Left ventricle myocardium inferior (tissue), 1 donor: ENCODE data around the gene C3orf20. TPM values are rescaled to one million over a fixed set of nuclear protein-coding genes. Genes with fewer than 3 reads are reported as not detected.

Source experiments
- DNase-seq: peaks from one replicate; pipeline ENCODE4 v3.0.0-alpha.2; 2020
- H3K27ac ChIP-seq: fragments of 200-600 bp; replicated peaks from 2 replicates; pipeline ENCODE4 v1.8.0; 2021
- H3K27me3 ChIP-seq: fragments of 200-600 bp; 2 replicates; pipeline ENCODE4 v1.8.0; 2021; ENCODE audit warnings: low read depth
- H3K36me3 ChIP-seq: fragments of 200-600 bp; 2 replicates; pipeline ENCODE4 v1.8.0; 2021
- H3K4me1 ChIP-seq: fragments of 200-600 bp; 2 replicates; pipeline ENCODE4 v1.8.0; 2021
- H3K4me3 ChIP-seq: fragments of 200-600 bp; 2 replicates; pipeline ENCODE4 v1.8.0; 2021; ENCODE audit warnings: mild to moderate bottlenecking, moderate library complexity
- H3K9me3 ChIP-seq: fragments of 200-600 bp; replicated peaks from 2 replicates; pipeline ENCODE4 v1.8.0; 2021
- intact Hi-C: fragments of 100-400 bp; cut with micrococcal nuclease; formaldehyde crosslinking; loops from one replicate; pipeline ENCODE4 v1.11.0; 2022
- total RNA-seq: library from RNA; stranded (reverse); fragmentation: NEBNext Ultra II Directional; extraction: Animal tissue kit (Norgen Biotek cat#: 25700); gene quantifications from one replicate; pipeline ENCODE4 v1.2.1, GENCODE V29; 2021
- TF ChIP-seq, protein P1 (sequence below): fragments of 200-600 bp; IDR thresholded peaks from 2 replicates; pipeline ENCODE4 v1.8.0; 2021; ENCODE audit warnings: antibody characterized with exemption, mild to moderate bottlenecking, borderline replicate concordance
- donor health status: DM: no; HTN: yes; CAD: no; lungs with severe emphysema.

The C3orf20 gene
- total RNA-seq, 1 donor from 2014 or later = not detected

DNA sequence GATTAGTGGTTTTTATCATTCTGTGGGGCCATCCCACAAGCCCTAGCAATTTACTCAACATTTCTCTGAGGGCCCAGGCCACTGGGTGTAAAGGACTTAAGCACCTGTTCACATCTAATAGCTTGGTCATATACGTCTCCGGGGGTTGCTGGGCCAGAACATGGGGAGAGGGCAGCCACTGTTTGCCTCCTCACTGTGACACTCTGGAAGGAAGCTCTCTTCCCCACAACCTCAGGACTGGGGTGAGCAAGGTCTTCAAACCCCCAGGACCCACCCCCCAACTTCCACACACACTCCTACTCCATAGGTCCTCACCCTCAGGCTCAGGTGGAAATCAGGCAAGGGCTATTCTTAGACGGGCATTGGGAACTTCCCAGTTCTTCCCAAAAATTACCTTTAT, 28.9 kb downstream of the C3orf20 start:
- TF ChIP-seq, protein P1, sequence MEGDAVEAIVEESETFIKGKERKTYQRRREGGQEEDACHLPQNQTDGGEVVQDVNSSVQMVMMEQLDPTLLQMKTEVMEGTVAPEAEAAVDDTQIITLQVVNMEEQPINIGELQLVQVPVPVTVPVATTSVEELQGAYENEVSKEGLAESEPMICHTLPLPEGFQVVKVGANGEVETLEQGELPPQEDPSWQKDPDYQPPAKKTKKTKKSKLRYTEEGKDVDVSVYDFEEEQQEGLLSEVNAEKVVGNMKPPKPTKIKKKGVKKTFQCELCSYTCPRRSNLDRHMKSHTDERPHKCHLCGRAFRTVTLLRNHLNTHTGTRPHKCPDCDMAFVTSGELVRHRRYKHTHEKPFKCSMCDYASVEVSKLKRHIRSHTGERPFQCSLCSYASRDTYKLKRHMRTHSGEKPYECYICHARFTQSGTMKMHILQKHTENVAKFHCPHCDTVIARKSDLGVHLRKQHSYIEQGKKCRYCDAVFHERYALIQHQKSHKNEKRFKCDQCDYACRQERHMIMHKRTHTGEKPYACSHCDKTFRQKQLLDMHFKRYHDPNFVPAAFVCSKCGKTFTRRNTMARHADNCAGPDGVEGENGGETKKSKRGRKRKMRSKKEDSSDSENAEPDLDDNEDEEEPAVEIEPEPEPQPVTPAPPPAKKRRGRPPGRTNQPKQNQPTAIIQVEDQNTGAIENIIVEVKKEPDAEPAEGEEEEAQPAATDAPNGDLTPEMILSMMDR = no peak
- Histone ChIP-seq H3K27ac (no peak overlapping the region), H3K4me1 (peaks cover 9% of the 10 kb centered on the region), H3K36me3 (no peaks in the 10 kb centered on the region), H3K4me3 (no peak overlapping the region), H3K9me3 (peaks cover 4% of the 10 kb centered on the region), H3K27me3 (no peaks in the 10 kb centered on the region)
- no peak for DNase-seq
- intact Hi-C loops = no loop called here

DNA sequence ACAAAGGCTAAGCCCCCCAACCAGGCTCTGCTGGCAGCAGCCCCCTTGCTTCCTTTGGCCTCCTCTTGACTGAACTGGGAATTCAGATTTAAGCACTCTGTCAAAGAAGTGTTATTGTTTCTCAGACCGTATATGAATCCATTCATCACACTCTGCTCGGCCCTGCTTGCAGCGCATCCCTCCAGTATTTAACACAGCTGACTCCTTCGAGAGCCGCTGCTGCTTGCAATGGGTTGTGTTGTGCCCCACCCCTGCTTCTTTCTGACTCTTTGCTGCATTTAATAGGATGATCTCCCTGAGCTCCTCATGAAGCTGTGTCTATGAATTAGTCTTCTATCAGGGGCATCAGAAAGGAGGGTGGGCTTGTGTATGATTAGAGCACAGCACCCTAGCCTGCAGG, 31.2 kb downstream of the C3orf20 start:
- intact Hi-C loops = no loop called here
- H3K4me1 ChIP-seq = no peaks in the 10 kb centered on the region

DNA sequence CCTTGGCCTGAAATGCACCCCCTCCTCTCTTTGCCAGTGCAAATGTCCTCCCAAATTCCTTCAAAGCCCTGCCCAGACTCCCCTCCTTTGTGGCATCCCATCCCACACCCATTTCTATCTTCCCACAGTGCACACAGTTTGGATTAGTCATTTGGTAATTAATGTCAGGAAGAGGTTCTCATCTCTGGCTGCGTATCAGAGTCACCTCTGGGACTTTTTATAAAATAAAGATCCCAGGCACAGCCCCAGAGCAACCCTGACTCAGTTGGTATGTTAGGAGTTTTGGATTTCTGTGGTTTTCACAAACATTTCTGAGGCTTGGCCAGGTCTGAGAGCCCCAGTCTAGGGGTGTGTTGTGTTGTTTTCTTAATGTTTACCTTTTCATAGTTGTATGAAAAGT, 41.6 kb downstream of the C3orf20 start:
- peaks cover 4% of the 10 kb centered on the region for H3K36me3 ChIP-seq
- no peaks in the 10 kb centered on the region for H3K4me1 ChIP-seq
- no peak for DNase-seq
- H3K9me3 ChIP-seq = peaks cover 17% of the 10 kb centered on the region
- H3K27ac ChIP-seq = no peak overlapping the region
- no peaks in the 10 kb centered on the region for H3K27me3 ChIP-seq
- intact Hi-C loops = no loop called here
- no peak overlapping the region for H3K4me3 ChIP-seq
- TF ChIP-seq, protein P1 = no peak

More for the DNA sequence above, 31.2 kb downstream of the C3orf20 start:
- H3K36me3 ChIP-seq = no peaks in the 10 kb centered on the region
- DNase-seq = no peak
- H3K4me3 ChIP-seq = no peak overlapping the region
- H3K27ac ChIP-seq = no peak overlapping the region
- TF ChIP-seq, protein P1 = no peak
- peaks cover 7% of the 10 kb centered on the region for H3K9me3 ChIP-seq
- no peaks in the 10 kb centered on the region for H3K27me3 ChIP-seq

DNA sequence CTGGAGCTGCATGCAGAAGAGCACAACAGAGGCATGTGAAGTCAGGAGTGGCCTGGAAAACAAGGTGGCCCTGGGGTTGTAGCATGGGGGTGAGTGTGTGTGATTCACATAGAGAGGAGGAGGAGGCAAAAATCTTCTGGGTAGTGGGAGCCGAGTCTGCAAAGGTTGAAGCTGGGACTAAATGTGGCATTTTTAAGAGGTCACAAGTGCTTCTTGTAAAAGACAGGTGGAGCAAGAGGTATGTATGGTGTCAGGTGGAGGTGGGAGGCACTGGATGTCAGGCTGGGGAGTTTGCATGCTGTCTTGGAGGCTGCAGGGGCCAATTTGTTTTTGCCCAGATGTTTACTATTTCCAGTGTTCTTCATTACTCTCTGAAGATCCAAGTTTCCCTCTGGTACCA, 42.4 kb downstream of the C3orf20 start:
- Histone ChIP-seq H3K4me1 (no peaks in the 10 kb centered on the region), H3K4me3 (no peak overlapping the region), H3K27me3 (no peaks in the 10 kb centered on the region), H3K36me3 (peaks cover 4% of the 10 kb centered on the region), H3K9me3 (peaks cover 15% of the 10 kb centered on the region), H3K27ac (no peak overlapping the region)
- no peak for DNase-seq
- intact Hi-C loops = no loop called here
- TF ChIP-seq, protein P1 = no peak

DNA sequence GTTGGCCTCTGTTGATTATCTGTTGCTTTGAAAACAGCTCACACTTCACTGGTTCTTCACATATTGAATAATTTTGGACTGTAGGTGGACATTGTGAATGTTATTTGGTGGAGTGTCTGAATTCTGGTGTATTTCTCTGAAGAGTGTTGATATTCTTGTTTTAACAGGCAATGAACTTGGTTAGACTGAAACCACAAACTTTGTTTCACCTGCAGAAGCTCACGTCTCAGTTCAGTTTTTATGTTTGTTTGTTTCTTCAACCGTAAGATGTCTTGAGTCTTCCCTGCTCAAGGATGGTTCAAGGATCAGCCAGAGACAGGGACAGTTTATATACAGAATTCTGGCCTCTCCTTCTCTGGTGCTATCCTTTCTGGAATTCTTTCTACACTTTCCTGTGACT, 43.6 kb downstream of the C3orf20 start:
- TF ChIP-seq, protein P1 = no peak
- H3K27ac ChIP-seq = no peak overlapping the region
- intact Hi-C loops = no loop called here
- no peaks in the 10 kb centered on the region for H3K27me3 ChIP-seq
- no peak for DNase-seq
- H3K4me1 ChIP-seq = no peaks in the 10 kb centered on the region
- H3K36me3 ChIP-seq = no peaks in the 10 kb centered on the region
- H3K4me3 ChIP-seq = no peak overlapping the region
- peaks cover 3% of the 10 kb centered on the region for H3K9me3 ChIP-seq

DNA sequence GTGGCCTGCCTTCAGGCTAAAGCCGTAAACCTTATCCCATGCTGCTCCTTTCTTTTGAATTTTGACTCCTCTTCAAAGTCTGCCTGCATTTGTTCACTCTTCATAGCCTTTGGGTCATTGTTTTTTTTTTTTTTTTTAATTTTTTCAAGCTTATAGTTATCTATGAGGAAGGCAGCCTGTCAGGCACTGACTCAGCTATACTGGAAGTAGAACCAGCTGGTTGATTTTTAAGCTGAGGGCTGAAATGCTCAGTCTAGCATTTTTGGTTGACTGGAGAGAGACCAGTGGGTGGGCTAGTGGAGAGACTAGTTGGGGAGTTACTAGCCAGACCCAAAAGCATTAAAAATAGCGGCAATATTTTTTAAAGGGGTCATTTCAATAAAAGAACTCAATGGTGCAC, 44.1 kb downstream of the C3orf20 start:
- TF ChIP-seq, protein P1 = no peak
- H3K27ac ChIP-seq = no peak overlapping the region
- peaks cover 2% of the 10 kb centered on the region for H3K4me1 ChIP-seq
- H3K27me3 ChIP-seq = no peaks in the 10 kb centered on the region
- no peak overlapping the region for H3K4me3 ChIP-seq
- intact Hi-C loops = no loop called here
- no peaks in the 10 kb centered on the region for H3K36me3 ChIP-seq
- DNase-seq = no peak
- no peaks in the 10 kb centered on the region for H3K9me3 ChIP-seq
